Ovary (tissue), 3 donors: ENCODE measurements around the gene CD63.

Experiments used
- EP300 ChIP-seq: sonication (generic); formaldehyde crosslinking; IDR thresholded peaks from one replicate; pipeline ENCODE4 v1.6.1; 2017; ENCODE audit warnings: antibody characterized with exemption
- POLR2A ChIP-seq: fragments of 450-650 bp; IDR thresholded peaks from one replicate; pipeline ENCODE4 v1.6.1; 2017; ENCODE audit warnings: antibody characterized with exemption, mild to moderate bottlenecking, moderate library complexity
- TF ChIP-seq, protein P1 (sequence below), 3 donors: fragments of 450-650 bp in 2 of 3; fragments of 200-600 bp in 1 of 3; IDR thresholded peaks; one replicate each; pipeline versions ENCODE4 v1.5.1 to v1.8.0; 2016 to 2022; ENCODE audit warnings: antibody characterized with exemption in 3 of 3, mild to moderate bottlenecking in 1 of 3
- donor health status: DM: no; HTN: no; CAD: no.

GRCh38 chr12:55684761-55685370 lies 43.9 kb downstream of the CD63 start:
- TF ChIP-seq, protein P1, sequence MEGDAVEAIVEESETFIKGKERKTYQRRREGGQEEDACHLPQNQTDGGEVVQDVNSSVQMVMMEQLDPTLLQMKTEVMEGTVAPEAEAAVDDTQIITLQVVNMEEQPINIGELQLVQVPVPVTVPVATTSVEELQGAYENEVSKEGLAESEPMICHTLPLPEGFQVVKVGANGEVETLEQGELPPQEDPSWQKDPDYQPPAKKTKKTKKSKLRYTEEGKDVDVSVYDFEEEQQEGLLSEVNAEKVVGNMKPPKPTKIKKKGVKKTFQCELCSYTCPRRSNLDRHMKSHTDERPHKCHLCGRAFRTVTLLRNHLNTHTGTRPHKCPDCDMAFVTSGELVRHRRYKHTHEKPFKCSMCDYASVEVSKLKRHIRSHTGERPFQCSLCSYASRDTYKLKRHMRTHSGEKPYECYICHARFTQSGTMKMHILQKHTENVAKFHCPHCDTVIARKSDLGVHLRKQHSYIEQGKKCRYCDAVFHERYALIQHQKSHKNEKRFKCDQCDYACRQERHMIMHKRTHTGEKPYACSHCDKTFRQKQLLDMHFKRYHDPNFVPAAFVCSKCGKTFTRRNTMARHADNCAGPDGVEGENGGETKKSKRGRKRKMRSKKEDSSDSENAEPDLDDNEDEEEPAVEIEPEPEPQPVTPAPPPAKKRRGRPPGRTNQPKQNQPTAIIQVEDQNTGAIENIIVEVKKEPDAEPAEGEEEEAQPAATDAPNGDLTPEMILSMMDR (IDR thresholded peaks at IDR 0.05) = no peak
- TF ChIP-seq POLR2A (no peak), EP300 (no peak)
